ENCODE data around the gene TMPRSS11E.

GRCh38 chr4:68432320-68432719 is 14.9 kb upstream of the TMPRSS11E start:
- no peak for TF ChIP-seq CTCF (IDR thresholded peaks at IDR 0.05; ENCODE audit: low read depth, low read length, missing input control)
- TF ChIP-seq RAD21 (IDR thresholded peaks at IDR 0.05): no peak
